ENCODE measurements around the gene WAS. TPM values are rescaled to one million over a fixed set of nuclear protein-coding genes. Genes with fewer than 3 reads are reported as not detected.

WAS gene
- total and polyA plus RNA-seq, 2 donors (not counting 1 experiment from before 2014, with no cell fraction given), result 88.7 to 98.0 TPM

DNA sequence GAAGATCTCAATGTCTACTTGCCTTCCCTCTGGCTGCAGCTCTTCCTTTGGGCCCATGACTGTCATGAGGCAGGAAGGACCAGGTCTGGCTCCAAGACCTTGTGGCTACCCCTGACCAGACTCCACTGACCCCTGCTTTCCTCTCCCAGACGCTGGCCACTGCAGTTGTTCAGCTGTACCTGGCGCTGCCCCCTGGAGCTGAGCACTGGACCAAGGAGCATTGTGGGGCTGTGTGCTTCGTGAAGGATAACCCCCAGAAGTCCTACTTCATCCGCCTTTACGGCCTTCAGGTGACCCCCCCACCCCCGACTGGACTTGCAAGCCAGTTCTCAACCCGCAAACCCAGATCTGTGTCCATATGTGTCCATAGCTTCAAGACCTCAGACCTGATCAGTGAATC is 535 bp downstream of the WAS start:
- intact Hi-C loops (cut with micrococcal nuclease), result no loop called here
- no peak for ATAC-seq (ENCODE audit: low read depth)

DNA sequence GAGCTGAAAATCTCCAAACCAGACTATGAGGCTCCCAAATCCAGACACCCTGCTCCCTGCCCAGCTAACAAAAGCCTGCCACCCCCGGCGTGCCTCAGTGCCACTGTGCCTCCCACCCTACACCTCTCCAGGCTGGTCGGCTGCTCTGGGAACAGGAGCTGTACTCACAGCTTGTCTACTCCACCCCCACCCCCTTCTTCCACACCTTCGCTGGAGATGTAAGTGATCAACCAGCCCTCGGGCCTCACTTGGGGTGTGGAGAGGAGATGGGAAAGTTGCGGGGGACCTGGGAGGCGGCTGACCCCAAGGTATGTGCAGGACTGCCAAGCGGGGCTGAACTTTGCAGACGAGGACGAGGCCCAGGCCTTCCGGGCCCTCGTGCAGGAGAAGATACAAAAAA is 1.8 kb downstream of the WAS start:
- Mint-ChIP-seq H3K4me1 (peaks cover 55% of the 10 kb centered on the region), H3K4me3 (peak overlapping the region; percentile 87), H3K27ac (peak overlapping the region; percentile 95), H3K27me3 (no peaks in the 10 kb centered on the region), H3K9me3 (ENCODE audit: insufficient read depth) (no peaks in the 10 kb centered on the region)
- Histone ChIP-seq H3K9me3 (ENCODE audit: control extremely low read depth in 1 of 3, control insufficient read depth in 2 of 3, insufficient read depth in 1 of 3, low read length in 2 of 3) (no peaks in the 10 kb centered on the region), H3K9ac (ENCODE audit: low read length) (no peak overlapping the region), H4K20me1 (ENCODE audit: control insufficient read depth, insufficient read depth, low read length, poor library complexity, severe bottlenecking) (peaks cover 23% of the 10 kb centered on the region), H3K79me2 (ENCODE audit: control insufficient read depth, insufficient read depth, low read length) (peaks cover 50% of the 10 kb centered on the region), H3K36me3 (replicated peaks in 1 of 2; ENCODE audit: control extremely low read depth in 1 of 2, control insufficient read depth in 1 of 2, extremely low read depth in 1 of 2, insufficient read depth in 2 of 2, low read length in 1 of 2) (peaks cover 2 to 26% of the 10 kb centered on the region in 2 experiments), H3K4me2 (replicated peaks; ENCODE audit: low read depth, low read length, poor library complexity, severe bottlenecking) (peak overlapping the region; percentile 76), H3K4me3 (ENCODE audit: control extremely low read depth in 1 of 5, extremely low read depth in 1 of 5, insufficient read depth in 1 of 5, low read depth in 2 of 5, low read length in 4 of 5) (no peak overlapping the region), H3K27ac (ENCODE audit: low read length in 2 of 2) (peak overlapping the region in 1 of 2 donors; percentile 71), H3K27me3 (replicated peaks in 1 of 4; ENCODE audit: control extremely low read depth in 1 of 4, control insufficient read depth in 3 of 4, insufficient read depth in 4 of 4, low read length in 3 of 4) (no peaks in the 10 kb centered on the region), H3K4me1 (ENCODE audit: control insufficient read depth in 2 of 2, insufficient read depth in 2 of 2, low read length in 2 of 2) (peaks cover 26 to 36% of the 10 kb centered on the region in 2 donors), H2AFZ (ENCODE audit: insufficient read depth, low read depth, low read length, poor library complexity, severe bottlenecking) (no peak overlapping the region)
- POLR2A ChIA-PET, result interaction anchor here (0.6 kb wide), 1 partner anchor 135 kb away, joined by 3 read pairs; no protein-coding TSS in a partner anchor
- no CpG with 5 or more reads among the region's 12 CpGs for WGBS (ENCODE audit: insufficient coverage)
- CTCF ChIA-PET, result no interaction called here
- ATAC-seq (ENCODE audit: low read depth), result no peak
- no peak for DNase-seq
- intact Hi-C loops (cut with micrococcal nuclease), result no loop called here
- TF ChIP-seq, protein P1, sequence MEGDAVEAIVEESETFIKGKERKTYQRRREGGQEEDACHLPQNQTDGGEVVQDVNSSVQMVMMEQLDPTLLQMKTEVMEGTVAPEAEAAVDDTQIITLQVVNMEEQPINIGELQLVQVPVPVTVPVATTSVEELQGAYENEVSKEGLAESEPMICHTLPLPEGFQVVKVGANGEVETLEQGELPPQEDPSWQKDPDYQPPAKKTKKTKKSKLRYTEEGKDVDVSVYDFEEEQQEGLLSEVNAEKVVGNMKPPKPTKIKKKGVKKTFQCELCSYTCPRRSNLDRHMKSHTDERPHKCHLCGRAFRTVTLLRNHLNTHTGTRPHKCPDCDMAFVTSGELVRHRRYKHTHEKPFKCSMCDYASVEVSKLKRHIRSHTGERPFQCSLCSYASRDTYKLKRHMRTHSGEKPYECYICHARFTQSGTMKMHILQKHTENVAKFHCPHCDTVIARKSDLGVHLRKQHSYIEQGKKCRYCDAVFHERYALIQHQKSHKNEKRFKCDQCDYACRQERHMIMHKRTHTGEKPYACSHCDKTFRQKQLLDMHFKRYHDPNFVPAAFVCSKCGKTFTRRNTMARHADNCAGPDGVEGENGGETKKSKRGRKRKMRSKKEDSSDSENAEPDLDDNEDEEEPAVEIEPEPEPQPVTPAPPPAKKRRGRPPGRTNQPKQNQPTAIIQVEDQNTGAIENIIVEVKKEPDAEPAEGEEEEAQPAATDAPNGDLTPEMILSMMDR (IDR thresholded peaks at IDR 0.05), result no peak
- no peak for TF ChIP-seq EZH2 (IDR thresholded peaks at IDR 0.05; ENCODE audit: borderline replicate concordance, insufficient read depth, low read depth, low read length, poor library complexity, severe bottlenecking)

More for the DNA sequence above, 535 bp downstream of the WAS start:
- Mint-ChIP-seq H3K9me3 (ENCODE audit: insufficient read depth) (no peaks in the 10 kb centered on the region), H3K27me3 (no peaks in the 10 kb centered on the region), H3K4me3 (peak overlapping the region; percentile 87), H3K4me1 (peaks cover 59% of the 10 kb centered on the region), H3K27ac (peak overlapping the region; percentile 95)
- H3K9ac ChIP-seq (ENCODE audit: low read length), result peak overlapping the region; percentile 72
- peak overlapping the region; percentile 76 for H3K4me2 ChIP-seq (replicated peaks; ENCODE audit: low read depth, low read length, poor library complexity, severe bottlenecking)
- H4K20me1 ChIP-seq (ENCODE audit: control insufficient read depth, insufficient read depth, low read length, poor library complexity, severe bottlenecking), result peaks cover 23% of the 10 kb centered on the region
- POLR2A ChIA-PET, result interaction anchor here (1.3 to 1.6 kb wide), 2 partner anchors 12 to 274 kb away, joined by 4 to 7 read pairs; partner anchors contain the start of gene SUV39H1
- peak overlapping the region; percentile 71 to 88 for H3K27ac ChIP-seq (ENCODE audit: low read length in 2 of 2)
- peak overlapping the region; percentile 78 for H2AFZ ChIP-seq (ENCODE audit: insufficient read depth, low read depth, low read length, poor library complexity, severe bottlenecking)
- H3K4me3 ChIP-seq (ENCODE audit: control extremely low read depth in 1 of 5, extremely low read depth in 1 of 5, insufficient read depth in 1 of 5, low read depth in 2 of 5, low read length in 4 of 5), result peak overlapping the region; percentile 54 to 76 (median 64)
- TF ChIP-seq EZH2 (IDR thresholded peaks at IDR 0.05; ENCODE audit: borderline replicate concordance, insufficient read depth, low read depth, low read length, poor library complexity, severe bottlenecking), result no peak
- TF ChIP-seq, protein P1 (IDR thresholded peaks at IDR 0.05), result no peak
- H3K36me3 ChIP-seq (replicated peaks in 1 of 2; ENCODE audit: control extremely low read depth in 1 of 2, control insufficient read depth in 1 of 2, extremely low read depth in 1 of 2, insufficient read depth in 2 of 2, low read length in 1 of 2), result peaks cover 2 to 26% of the 10 kb centered on the region in 2 experiments
- no peaks in the 10 kb centered on the region for H3K27me3 ChIP-seq (replicated peaks in 1 of 4; ENCODE audit: control extremely low read depth in 1 of 4, control insufficient read depth in 3 of 4, insufficient read depth in 4 of 4, low read length in 3 of 4)
- CTCF ChIA-PET, result interaction anchor here (1.2 to 1.7 kb wide), 2 partner anchors 117 to 257 kb away, joined by 3 to 5 read pairs; partner anchors contain the start of gene HDAC6
- H3K4me1 ChIP-seq (ENCODE audit: control insufficient read depth in 2 of 2, insufficient read depth in 2 of 2, low read length in 2 of 2), result peaks cover 26 to 40% of the 10 kb centered on the region in 2 donors
- peaks cover 50% of the 10 kb centered on the region for H3K79me2 ChIP-seq (ENCODE audit: control insufficient read depth, insufficient read depth, low read length)
- DNase-seq, result no peak
- 19% methylated on average over 2 of the region's 7 CpGs for WGBS (ENCODE audit: insufficient coverage)
- no peaks in the 10 kb centered on the region for H3K9me3 ChIP-seq (ENCODE audit: control extremely low read depth in 1 of 3, control insufficient read depth in 2 of 3, insufficient read depth in 1 of 3, low read length in 2 of 3)

Data from B cell (primary cell).